LNCAP (cell line): ENCODE results near the gene RBM42.

Experiments used
- CTCF ChIP-seq: fragments of 450-650 bp; IDR thresholded peaks from 2 replicates; pipeline ENCODE4 v1.5.1; 2017; ENCODE audit warnings: mild to moderate bottlenecking

Gene RBM42

GRCh38 chr19:35641515-35642151, 12.8 kb downstream of the RBM42 start, which contains the start of gene ETV2:
ETV2 (plus strand) TSS chr19:35641745; CDS start chr19:35642461, 716 bp downstream.
- no peak for TF ChIP-seq CTCF

- no peak for TF ChIP-seq CTCF
Measured at GRCh38 chr19:35642312-35642711, 13.5 kb downstream of the RBM42 start.

- TF ChIP-seq CTCF, result no peak
Measured at GRCh38 chr19:35642798-35643254, 14.0 kb downstream of the RBM42 start.

- no peak for TF ChIP-seq CTCF
Measured at GRCh38 chr19:35643255-35644205, 14.7 kb downstream of the RBM42 start.

- no peak for TF ChIP-seq CTCF
Measured at GRCh38 chr19:35644206-35644986, 15.6 kb downstream of the RBM42 start.

GRCh38 chr19:35644987-35645679, 16.3 kb downstream of the RBM42 start:
- no peak for TF ChIP-seq CTCF
